Posterior vena cava (tissue), 2 donors: ENCODE measurements around the gene ELP1. TPM values are rescaled to one million over a fixed set of nuclear protein-coding genes. Genes with fewer than 3 reads are reported as not detected.
"Not testable (repeated sequence)": the region's sequence is repeated elsewhere in the genome, so short reads cannot be mapped to it uniquely, and the experiment has no call there.

Source experiments
- DNase-seq: peaks from one replicate; pipeline ENCODE4 v3.0.0-alpha.2; 2020; ENCODE audit warnings: low spot score
- intact Hi-C, 2 donors: fragments of 100-400 bp; cut with DNase I; formaldehyde crosslinking; loops; one replicate each; pipeline versions ENCODE4 v1.14.1 to v1.14.2; 2022 to 2023
- total RNA-seq, 2 donors: library from RNA; stranded (reverse); fragmentation: NEBNext Ultra II Directional; extraction: Animal tissue kit (Norgen Biotek cat#: 25700); gene quantifications; one replicate each; pipeline ENCODE4 v1.2.1, GENCODE V29; 2021
- donor health status: DM: yes; HTN: yes; CAD: no.
- donor health status: DM: yes; HTN: yes; CAD: no.

Gene ELP1
- total RNA-seq, 2 donors from 2014 or later = 12.9 to 17.3 TPM

- peak; percentile 90 for DNase-seq
- intact Hi-C loops = no loop called here
Observed at GRCh38 chr9:108934323-108934893, 484 bp upstream of the ELP1 start, which contains the start of gene ABITRAM. Gene ABITRAM (plus strand): TSS chr9:108934400. CDS start chr9:108934487, 87 bp downstream.

- DNase-seq = no peak
- intact Hi-C loops = no loop called here
Observed at GRCh38 chr9:108933231-108933717, 650 bp downstream of the ELP1 start.

- DNase-seq = no peak
- intact Hi-C loops = loop anchor here in 1 of 2 donors (2.0 to 10.0 kb wide), 2 partner anchors 76 to 486 kb away; no protein-coding TSS in a partner anchor
Observed at GRCh38 chr9:108928386-108928785, 5.5 kb downstream of the ELP1 start.

- intact Hi-C loops = loop anchor here in 1 of 2 donors (10.0 kb wide), 1 partner anchor 490 kb away; no protein-coding TSS in a partner anchor
- no peak for DNase-seq
Observed at GRCh38 chr9:108924466-108924865, 9.5 kb downstream of the ELP1 start.

- intact Hi-C loops = loop anchor here in 1 of 2 donors (10.0 kb wide), 1 partner anchor 494 kb away; no protein-coding TSS in a partner anchor
Observed at GRCh38 chr9:108921200-108921599, 12.7 kb downstream of the ELP1 start.

GRCh38 chr9:108920401-108920800 is 13.5 kb downstream of the ELP1 start:
- not testable (repeated sequence) for DNase-seq
- intact Hi-C loops = loop anchor here in 1 of 2 donors (10.0 kb wide), 1 partner anchor 494 kb away; no protein-coding TSS in a partner anchor

More at GRCh38 chr9:108921200-108921599, 12.7 kb downstream of the ELP1 start:
- DNase-seq = no peak

- DNase-seq = no peak
- intact Hi-C loops = no loop called here
Observed at GRCh38 chr9:108919517-108919916, 14.4 kb downstream of the ELP1 start.

GRCh38 chr9:108913391-108913790 is 20.5 kb downstream of the ELP1 start:
- no peak for DNase-seq
- intact Hi-C loops = no loop called here

- intact Hi-C loops = no loop called here
Observed at GRCh38 chr9:108911820-108912219, 22.1 kb downstream of the ELP1 start.

GRCh38 chr9:108910914-108911313 is 23.0 kb downstream of the ELP1 start:
- intact Hi-C loops = no loop called here
- DNase-seq = no peak

More at GRCh38 chr9:108911820-108912219, 22.1 kb downstream of the ELP1 start:
- DNase-seq = no peak

GRCh38 chr9:108910402-108910801 is 23.5 kb downstream of the ELP1 start:
- no peak for DNase-seq
- intact Hi-C loops = no loop called here

- no peak for DNase-seq
- intact Hi-C loops = no loop called here
Observed at GRCh38 chr9:108905494-108905893, 28.4 kb downstream of the ELP1 start.

- intact Hi-C loops = no loop called here
Observed at GRCh38 chr9:108904161-108904560, 29.8 kb downstream of the ELP1 start.

GRCh38 chr9:108903420-108904103 is 30.4 kb downstream of the ELP1 start:
- intact Hi-C loops = no loop called here

More at GRCh38 chr9:108904161-108904560, 29.8 kb downstream of the ELP1 start:
- no peak for DNase-seq

GRCh38 chr9:108900176-108900575 is 33.7 kb downstream of the ELP1 start:
- intact Hi-C loops = no loop called here
- DNase-seq = no peak

More at GRCh38 chr9:108903420-108904103, 30.4 kb downstream of the ELP1 start:
- no peak for DNase-seq

- intact Hi-C loops, DNase-seq: not testable (repeated sequence)
Observed at GRCh38 chr9:108899023-108899695, 34.8 kb downstream of the ELP1 start.

- intact Hi-C loops = no loop called here
- DNase-seq = no peak
Observed at GRCh38 chr9:108897324-108898096, 36.4 kb downstream of the ELP1 start.

- DNase-seq = no peak
- intact Hi-C loops = no loop called here
Observed at GRCh38 chr9:108894225-108894997, 39.5 kb downstream of the ELP1 start.
